ENCODE measurements around the gene CDH13.

DNA sequence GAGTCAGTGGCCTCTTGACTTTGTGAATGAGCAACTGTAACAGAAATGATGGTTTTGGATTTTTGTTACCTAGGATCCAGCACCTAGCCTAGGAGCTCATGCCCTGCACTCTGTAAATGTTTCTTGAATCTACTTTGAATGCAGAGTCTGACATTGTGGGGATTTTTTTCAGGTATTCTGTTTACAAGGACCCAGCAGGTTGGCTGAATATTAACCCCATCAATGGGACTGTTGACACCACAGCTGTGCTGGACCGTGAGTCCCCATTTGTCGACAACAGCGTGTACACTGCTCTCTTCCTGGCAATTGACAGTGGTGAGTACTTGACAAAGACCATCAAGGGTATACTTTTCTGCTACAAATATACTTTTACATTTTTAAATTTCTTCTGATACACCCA lies 1121.2 kb downstream of the CDH13 start:
- no peak for TF ChIP-seq POLR2A (IDR thresholded peaks at IDR 0.05; ENCODE audit: low read depth)
- TF ChIP-seq, protein P1, sequence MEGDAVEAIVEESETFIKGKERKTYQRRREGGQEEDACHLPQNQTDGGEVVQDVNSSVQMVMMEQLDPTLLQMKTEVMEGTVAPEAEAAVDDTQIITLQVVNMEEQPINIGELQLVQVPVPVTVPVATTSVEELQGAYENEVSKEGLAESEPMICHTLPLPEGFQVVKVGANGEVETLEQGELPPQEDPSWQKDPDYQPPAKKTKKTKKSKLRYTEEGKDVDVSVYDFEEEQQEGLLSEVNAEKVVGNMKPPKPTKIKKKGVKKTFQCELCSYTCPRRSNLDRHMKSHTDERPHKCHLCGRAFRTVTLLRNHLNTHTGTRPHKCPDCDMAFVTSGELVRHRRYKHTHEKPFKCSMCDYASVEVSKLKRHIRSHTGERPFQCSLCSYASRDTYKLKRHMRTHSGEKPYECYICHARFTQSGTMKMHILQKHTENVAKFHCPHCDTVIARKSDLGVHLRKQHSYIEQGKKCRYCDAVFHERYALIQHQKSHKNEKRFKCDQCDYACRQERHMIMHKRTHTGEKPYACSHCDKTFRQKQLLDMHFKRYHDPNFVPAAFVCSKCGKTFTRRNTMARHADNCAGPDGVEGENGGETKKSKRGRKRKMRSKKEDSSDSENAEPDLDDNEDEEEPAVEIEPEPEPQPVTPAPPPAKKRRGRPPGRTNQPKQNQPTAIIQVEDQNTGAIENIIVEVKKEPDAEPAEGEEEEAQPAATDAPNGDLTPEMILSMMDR (IDR thresholded peaks at IDR 0.05), result no peak

Measured in esophagus muscularis mucosa (tissue), 3 donors.